MM.1S (cell line): ENCODE results near the gene ZNF146.

Source experiments
- CTCF ChIP-seq: fragments of 300-600 bp; sonication (generic); IDR thresholded peaks from 2 replicates; pipeline ENCODE4 v1.5.1; 2016; ENCODE audit warnings: antibody characterized with exemption, low read length, mixed read lengths
- EZH2 ChIP-seq: fragments of 300-600 bp; sonication (generic); optimal IDR thresholded peaks from 2 replicates; pipeline ENCODE3; 2017; ENCODE audit warnings: low read depth, mild to moderate bottlenecking, antibody characterized with exemption, low read length, mixed read lengths
- EZH2phosphoT487 ChIP-seq: fragments of 300-600 bp; sonication (generic); IDR thresholded peaks from 2 replicates; pipeline ENCODE4 v1.6.1; 2018; ENCODE audit warnings: antibody characterized with exemption, low read length

GRCh38 chr19:36225219-36225892, 10.4 kb downstream of the ZNF146 start:
- no peak for TF ChIP-seq CTCF
- TF ChIP-seq EZH2phosphoT487, result no peak
- TF ChIP-seq EZH2, result no peak
